Right ventricle myocardium inferior (tissue), 1 donor: ENCODE results near the gene ZNF354C. TPM values are rescaled to one million over a fixed set of nuclear protein-coding genes. Genes with fewer than 3 reads are reported as not detected.

Experiments
- ATAC-seq: fragments of 200-7000 bp; cut with Tn5 transposase; one replicate; pipeline ENCODE4 v1.9.1; 2020; ENCODE audit warnings: mild to moderate bottlenecking, moderate library complexity
- DNase-seq: peaks from one replicate; pipeline ENCODE4 v3.0.0; 2021; ENCODE audit errors: missing footprints
- intact Hi-C: fragments of 100-400 bp; cut with DNase I; formaldehyde crosslinking; loops from one replicate; pipeline ENCODE4 v1.11.0; 2022
- total RNA-seq: library from RNA; stranded (reverse); fragmentation: NEBNext Ultra II Directional; extraction: Animal tissue kit (Norgen Biotek cat#: 25700); gene quantifications from one replicate; pipeline ENCODE4 v1.2.1, GENCODE V29; 2021
- donor health status: DM: no; HTN: yes; CAD: no; lungs with severe emphysema.

ZNF354C gene
- total RNA-seq, 1 donor from 2014 or later, result 4.7 TPM

- intact Hi-C loops, result no loop called here
- no peak for DNase-seq
Measured at GRCh38 chr5:179111267-179112207, 51.4 kb downstream of the ZNF354C start.

GRCh38 chr5:179112469-179113142 is 52.4 kb downstream of the ZNF354C start:
- ATAC-seq (no peak), DNase-seq (peak; percentile 32)
- intact Hi-C loops, result no loop called here

More at GRCh38 chr5:179111267-179112207, 51.4 kb downstream of the ZNF354C start:
- no peak for ATAC-seq

- ATAC-seq (no peak), DNase-seq (no peak)
- intact Hi-C loops, result no loop called here
Measured at GRCh38 chr5:179113143-179113530, 53.0 kb downstream of the ZNF354C start.

GRCh38 chr5:179113945-179114641 is 53.9 kb downstream of the ZNF354C start:
- ATAC-seq, result no peak
- intact Hi-C loops, result no loop called here
- no peak for DNase-seq

GRCh38 chr5:179114756-179115155 is 54.6 kb downstream of the ZNF354C start:
- ATAC-seq (no peak), DNase-seq (no peak)
- intact Hi-C loops, result no loop called here

GRCh38 chr5:179115307-179115706 is 55.1 kb downstream of the ZNF354C start:
- DNase-seq, result no peak
- ATAC-seq, result no peak

GRCh38 chr5:179115845-179116524 is 55.8 kb downstream of the ZNF354C start:
- intact Hi-C loops, result no loop called here
- ATAC-seq (no peak), DNase-seq (no peak)

More at GRCh38 chr5:179115307-179115706, 55.1 kb downstream of the ZNF354C start:
- intact Hi-C loops, result no loop called here

GRCh38 chr5:179118338-179118737 is 58.2 kb downstream of the ZNF354C start:
- intact Hi-C loops, result no loop called here
- DNase-seq, result no peak
- no peak for ATAC-seq

GRCh38 chr5:179118756-179119414 is 58.7 kb downstream of the ZNF354C start:
- intact Hi-C loops, result no loop called here
- no peak for ATAC-seq
- no peak for DNase-seq

GRCh38 chr5:179119415-179120170 is 59.4 kb downstream of the ZNF354C start:
- intact Hi-C loops, result no loop called here
- DNase-seq (no peak), ATAC-seq (no peak)

GRCh38 chr5:179120421-179120861 is 60.3 kb downstream of the ZNF354C start:
- intact Hi-C loops, result no loop called here
- no peak for ATAC-seq

GRCh38 chr5:179120951-179121666 is 60.9 kb downstream of the ZNF354C start:
- no peak for ATAC-seq
- intact Hi-C loops, result no loop called here
- no peak for DNase-seq

More at GRCh38 chr5:179120421-179120861, 60.3 kb downstream of the ZNF354C start:
- no peak for DNase-seq

GRCh38 chr5:179121667-179122111 is 61.5 kb downstream of the ZNF354C start:
- DNase-seq (no peak), ATAC-seq (no peak)
- intact Hi-C loops, result no loop called here

GRCh38 chr5:179122411-179123108 is 62.4 kb downstream of the ZNF354C start:
- DNase-seq (no peak), ATAC-seq (no peak)
- intact Hi-C loops, result no loop called here

- DNase-seq (no peak), ATAC-seq (no peak)
- intact Hi-C loops, result no loop called here
Measured at GRCh38 chr5:179123109-179123426, 62.9 kb downstream of the ZNF354C start.

- ATAC-seq (no peak), DNase-seq (no peak)
- intact Hi-C loops, result no loop called here
Measured at GRCh38 chr5:179123491-179124272, 63.5 kb downstream of the ZNF354C start.
